LoVo (cell line): ENCODE measurements around the gene SLC29A1.
"Not testable (repeated sequence)": the region's sequence is repeated elsewhere in the genome, so short reads cannot be mapped to it uniquely, and the experiment has no call there.

Experiments used
- DNase-seq: peaks from one replicate; pipeline ENCODE4 v3.0.0-alpha.2; 2016; ENCODE audit warnings: low spot score

SLC29A1 gene

GRCh38 chr6:44194326-44194725 is 29.1 kb upstream of the SLC29A1 start:
- no peak for DNase-seq

GRCh38 chr6:44196351-44196750 is 27.0 kb upstream of the SLC29A1 start:
- not testable (repeated sequence) for DNase-seq

- no peak for DNase-seq
These were observed 24.7 kb upstream of the SLC29A1 start for GRCh38 chr6:44198684-44199083.

DNA sequence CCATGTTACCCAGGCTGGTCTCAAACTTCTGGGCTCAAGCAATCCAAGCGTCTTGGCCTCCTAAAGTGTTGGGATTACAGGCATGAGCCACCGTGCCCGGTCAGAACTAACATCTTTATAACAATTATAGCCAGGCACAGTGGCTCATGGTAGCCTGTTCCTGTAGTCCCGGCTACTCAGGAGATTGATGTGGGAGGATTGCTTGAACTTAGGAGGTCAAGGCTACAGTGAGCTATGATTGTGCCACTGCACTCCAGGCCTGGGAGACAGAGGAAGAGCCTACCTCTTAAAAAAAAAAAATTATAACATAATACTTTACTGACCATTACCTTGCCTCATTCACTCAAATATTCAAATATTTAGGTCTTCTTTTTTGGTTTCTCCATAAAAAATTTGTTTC is 23.5 kb upstream of the SLC29A1 start:
- no peak for DNase-seq

- peak; percentile 19 for DNase-seq
These were observed 22.2 kb upstream of the SLC29A1 start for GRCh38 chr6:44201200-44201599.

GRCh38 chr6:44201638-44202303 is 21.6 kb upstream of the SLC29A1 start:
- DNase-seq, result no peak

GRCh38 chr6:44202332-44202971 is 20.9 kb upstream of the SLC29A1 start:
- no peak for DNase-seq

DNA sequence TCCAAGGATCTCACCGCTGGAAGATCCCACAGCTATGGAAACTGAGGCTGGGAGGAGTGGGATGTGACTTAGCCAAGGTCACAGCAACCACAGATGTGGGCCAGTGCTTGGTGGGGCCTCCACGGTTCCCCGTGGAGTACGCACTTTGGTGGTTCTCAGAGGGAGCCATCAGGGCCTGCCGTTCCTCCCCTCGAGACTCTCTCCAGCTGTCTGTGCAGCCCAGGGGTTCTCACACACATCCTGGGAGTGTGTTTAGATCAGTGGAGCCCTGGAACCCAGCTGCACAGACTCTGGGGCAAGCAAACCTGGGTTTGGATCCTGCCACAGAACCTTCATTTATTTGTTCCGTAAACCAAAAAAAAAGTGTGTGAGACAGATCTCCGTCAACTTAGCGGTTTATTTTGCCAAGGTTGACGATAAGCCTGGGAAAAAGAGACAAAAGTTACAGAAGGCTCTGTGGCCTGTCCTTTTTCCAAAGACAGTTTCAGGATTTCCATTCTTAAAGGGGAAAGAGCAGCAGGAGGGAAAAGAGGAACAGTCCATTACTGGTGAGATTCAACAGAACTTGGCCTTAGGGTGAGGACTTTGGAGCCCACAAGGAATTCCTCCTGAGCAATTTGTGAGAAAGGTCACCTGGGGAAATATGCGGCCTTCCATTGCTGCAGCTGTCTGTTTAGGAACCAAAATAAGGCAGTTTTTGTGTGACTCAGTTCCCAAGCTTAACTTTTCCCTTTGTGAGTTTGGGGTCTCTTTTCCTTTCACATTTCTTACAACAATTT is 20.2 kb upstream of the SLC29A1 start:
- DNase-seq, result peak; percentile 30

GRCh38 chr6:44203955-44204354 is 19.4 kb upstream of the SLC29A1 start:
- peak; percentile 67 for DNase-seq

- DNase-seq, result no peak
These were observed 15.4 kb upstream of the SLC29A1 start for GRCh38 chr6:44207966-44208365.

DNA sequence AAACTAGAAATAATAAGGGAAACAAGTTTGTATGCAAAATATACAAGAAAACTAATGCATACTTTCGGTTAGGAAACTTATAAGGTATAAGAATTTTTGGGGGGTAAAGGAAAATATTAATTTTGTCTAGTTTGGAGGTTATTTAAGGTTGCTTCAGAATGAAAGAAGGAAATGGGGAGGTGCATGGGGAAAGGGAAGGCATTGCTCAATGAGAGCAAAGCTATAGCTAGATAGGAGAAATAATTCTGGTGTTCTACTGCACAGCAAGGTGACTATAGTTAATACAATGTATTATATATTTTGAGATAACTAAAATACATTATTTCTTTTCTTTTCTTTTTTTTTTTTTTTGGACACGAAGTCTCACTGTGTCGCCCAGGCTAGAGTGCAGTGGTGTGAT is 12.1 kb upstream of the SLC29A1 start:
- DNase-seq, result no peak

DNA sequence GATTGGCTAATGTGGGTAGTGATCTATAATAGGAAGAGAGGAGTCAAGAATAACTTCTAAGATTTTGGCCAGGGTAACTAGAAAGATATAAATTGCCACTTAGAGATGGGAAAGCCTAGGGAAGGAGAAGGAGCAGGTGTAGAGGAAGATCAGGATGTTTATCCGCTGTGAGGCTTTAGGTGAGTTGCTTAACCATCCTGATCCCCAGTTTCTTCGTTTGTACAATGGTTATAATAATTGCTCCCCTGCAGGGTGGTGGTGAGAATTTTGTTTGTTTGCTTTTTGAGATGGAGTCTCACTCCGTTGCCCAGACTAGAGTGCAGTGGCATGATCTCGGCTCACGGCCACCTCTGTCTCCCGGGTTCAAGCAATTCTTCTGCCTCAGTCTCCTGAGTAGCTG is 9.1 kb upstream of the SLC29A1 start:
- DNase-seq, result no peak

DNA sequence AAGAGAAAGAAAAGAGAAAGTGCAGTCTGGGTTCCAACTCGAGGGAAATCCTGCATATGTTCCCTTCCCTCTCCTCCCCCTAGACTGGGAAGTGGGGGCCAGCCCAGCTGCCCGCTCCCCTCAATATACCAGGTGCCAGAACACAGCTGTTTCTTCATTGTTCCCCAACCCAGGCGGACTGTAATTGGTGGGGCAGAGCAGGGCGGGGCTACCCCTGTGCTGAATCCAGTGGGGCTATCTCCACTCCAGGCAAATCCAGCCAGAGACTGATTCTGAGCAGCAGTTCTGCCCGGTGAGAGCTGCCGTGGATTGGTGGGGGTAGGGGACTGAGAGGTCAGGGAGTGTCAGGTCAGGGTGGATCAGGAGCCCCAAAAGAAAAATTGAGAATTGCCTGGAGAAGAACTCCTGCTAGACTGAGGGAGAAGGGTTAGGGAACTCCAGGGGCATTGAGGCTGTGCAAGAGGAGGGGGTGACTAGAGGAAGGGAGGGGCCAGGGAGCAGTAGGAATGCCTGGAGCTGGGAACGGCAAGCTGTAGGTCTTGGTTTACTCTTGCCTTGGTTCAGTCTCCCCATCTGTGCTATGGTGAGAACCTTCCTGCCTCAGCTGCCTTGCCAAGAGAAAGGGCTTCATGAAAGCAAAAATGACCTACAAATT is 6.6 kb upstream of the SLC29A1 start, which contains the start of gene MYMX:
MYMX (plus strand) TSS at position 250 of the 655 bp plus-strand sequence. CDS start 546 bp downstream, outside the sequence.
- no peak for DNase-seq

- no peak for DNase-seq
These were observed 5.9 kb upstream of the SLC29A1 start for GRCh38 chr6:44217332-44218143.

- no peak for DNase-seq
These were observed 4.2 kb upstream of the SLC29A1 start for GRCh38 chr6:44219053-44219814.

- no peak for DNase-seq
These were observed 3.3 kb upstream of the SLC29A1 start for GRCh38 chr6:44219815-44220784.

- DNase-seq, result no peak
These were observed 2.5 kb upstream of the SLC29A1 start for GRCh38 chr6:44220913-44221290.

DNA sequence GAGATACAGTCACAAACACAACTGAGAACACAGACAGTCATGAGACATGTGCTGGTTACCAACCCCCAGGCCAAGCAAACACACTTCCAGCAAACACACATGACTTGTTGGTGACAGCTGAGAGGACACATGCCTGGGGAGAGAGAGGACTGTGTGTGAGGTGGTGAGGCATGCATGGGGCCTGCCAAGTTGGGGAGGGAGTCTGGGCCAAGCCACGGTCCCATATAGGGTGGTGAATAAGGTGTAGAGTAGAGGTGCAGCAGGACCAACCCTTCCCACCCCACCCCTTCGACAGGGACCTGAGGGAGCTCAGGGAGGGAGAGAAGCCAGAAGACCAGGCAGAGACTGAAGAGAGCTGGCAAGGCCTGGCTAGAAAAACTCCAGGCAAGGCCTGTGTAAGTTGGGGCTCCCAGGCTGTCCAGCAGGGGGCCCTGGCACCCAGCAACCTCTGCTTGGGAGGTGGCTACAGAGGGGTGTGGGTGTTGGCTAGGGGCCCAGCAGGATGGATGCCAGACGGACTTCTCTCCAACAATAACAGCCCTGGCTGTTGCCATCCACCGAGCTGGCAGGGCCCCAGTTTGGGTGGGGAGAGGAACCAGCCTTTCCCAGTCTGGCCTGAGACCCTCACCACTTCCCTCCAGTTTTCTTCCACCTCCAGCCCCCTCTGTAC is 2.0 kb upstream of the SLC29A1 start:
- DNase-seq, result peak; percentile 91

GRCh38 chr6:44221961-44222335 is 1.4 kb upstream of the SLC29A1 start:
- no peak for DNase-seq
